HS-27A (cell line): ENCODE data around the gene FMNL2.

Experiments
- DNase-seq: peaks from one replicate; pipeline ENCODE4 v3.0.0-alpha.2; 2012; ENCODE audit warnings: low read depth, missing footprints

Gene FMNL2

DNA sequence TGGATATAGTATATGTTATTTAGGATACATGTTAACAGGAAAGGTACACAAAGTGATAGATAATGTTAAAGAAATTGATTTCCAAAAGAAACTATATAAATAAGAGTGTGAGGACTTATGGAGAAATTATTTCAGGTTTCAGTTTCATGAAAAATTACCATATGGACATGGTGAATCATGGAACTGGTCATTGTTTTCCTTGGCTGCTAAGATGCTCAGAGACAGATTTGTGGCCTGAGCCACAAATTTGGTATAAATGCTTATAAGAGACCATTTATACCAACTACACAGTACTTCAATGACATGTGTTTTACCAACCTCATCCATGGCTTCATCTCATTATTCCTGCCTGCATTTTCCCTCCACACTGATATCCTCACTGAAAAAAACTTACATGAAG lies 188.1 kb downstream of the FMNL2 start:
- DNase-seq = no peak

DNA sequence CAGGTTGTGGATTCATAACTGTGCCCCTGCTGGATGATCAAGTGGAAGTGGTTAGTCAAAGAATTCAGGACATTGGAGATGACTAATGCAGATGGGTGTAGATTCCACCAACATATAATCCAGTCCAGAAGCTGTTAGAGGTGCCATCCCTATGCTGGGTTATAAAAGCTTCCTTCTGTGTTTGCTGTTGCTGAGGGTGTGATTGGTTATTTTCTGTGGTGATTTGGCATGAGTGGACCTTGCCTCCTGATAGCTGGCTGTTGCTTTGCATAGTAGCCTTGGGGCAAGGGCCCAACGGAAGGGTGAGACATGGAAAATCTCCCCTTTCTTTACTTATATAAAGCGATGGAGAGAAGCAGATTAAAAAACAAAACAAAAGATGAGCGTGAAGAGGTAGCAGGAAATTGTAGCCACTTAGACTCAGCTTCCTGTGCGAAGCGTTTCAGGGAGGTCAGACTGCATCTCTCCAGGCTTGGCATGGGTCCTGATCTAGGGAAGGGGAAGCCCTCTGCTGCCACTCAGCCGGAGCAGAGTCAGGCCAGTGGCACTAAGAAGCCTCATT lies 190.4 kb downstream of the FMNL2 start:
- no peak for DNase-seq

DNA sequence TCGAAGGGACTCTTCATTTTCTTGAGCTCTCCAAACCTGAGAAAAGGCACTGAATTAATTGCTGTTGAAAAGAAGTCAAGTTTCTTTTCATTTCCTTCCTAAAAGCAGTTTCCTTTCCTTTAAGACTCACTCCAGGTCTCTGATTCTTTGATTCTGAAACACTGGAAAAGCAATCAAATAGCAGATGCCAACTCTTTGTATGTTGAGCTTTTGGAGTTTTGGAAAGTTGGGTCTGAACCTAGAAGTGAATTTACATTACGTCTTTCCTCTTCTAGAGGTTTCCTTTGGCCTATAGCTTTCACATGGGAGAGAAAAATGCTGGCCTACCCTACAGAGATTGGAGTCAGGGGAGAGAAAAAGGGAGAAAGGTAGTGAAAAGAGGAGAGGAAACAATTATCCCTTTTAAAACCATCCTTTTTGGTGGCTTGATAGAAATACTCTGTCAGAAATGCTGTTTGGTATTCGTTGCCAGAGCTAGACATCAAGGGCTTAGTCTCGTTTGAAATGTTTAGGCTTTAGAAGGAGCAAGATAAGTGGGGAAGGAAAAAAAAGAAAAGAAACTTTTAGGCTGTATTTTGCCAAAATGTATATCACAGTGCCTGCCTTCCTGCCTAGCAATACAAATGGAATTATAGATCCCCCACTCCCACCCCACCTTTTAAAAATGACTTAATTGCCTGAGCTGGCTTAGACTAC lies 194.6 kb downstream of the FMNL2 start:
- no peak for DNase-seq

DNA sequence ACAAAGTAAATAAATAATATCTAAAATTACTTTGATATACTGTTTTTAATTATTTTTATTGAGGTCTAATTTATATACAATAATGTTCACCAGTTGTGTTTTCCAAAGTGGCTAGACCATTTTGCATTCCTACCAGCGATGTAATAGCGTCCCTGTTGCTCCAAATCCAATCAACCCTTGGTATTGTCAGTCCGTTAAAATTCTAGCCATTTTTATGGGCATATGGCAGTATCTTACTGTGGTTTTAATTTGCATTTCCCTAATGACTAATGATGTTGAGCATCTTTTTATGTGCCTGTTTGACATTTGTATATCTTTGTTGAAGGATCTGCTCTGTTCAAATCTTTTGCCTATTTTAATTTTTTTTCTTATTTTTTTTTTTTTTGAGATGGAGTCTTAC lies 197.3 kb downstream of the FMNL2 start:
- DNase-seq = no peak

DNA sequence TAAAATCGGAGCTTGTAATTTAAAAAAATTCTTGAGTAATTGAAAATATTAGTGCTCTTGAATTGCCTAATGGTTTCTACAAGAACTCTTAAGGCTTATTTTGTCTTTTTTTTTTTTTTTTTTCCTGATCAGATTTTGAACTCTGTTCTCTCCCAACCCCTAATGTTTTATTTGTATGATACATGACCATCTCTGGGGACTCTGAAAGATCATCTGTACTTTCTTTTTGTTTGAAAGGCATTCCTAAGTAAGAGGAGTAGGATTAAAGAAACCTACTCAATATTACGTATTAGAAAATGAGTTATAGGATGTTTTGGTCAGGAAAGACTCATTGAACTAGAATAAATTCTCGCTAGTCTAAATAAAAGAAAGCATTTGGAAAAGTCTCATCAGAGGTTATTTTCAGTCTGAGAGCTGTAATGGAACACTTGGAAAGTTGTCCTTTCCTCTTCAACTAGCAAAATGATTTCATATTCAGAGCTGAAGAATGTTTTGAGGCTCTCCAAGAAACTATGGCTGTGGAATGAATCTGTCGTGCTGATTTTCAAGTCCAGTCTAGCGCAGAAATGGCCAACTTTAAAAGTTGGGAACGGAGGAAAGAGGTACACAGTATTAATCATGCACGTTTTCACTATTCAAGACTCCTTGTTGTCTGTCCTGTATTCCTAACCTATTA lies 199.6 kb downstream of the FMNL2 start:
- no peak for DNase-seq

DNA sequence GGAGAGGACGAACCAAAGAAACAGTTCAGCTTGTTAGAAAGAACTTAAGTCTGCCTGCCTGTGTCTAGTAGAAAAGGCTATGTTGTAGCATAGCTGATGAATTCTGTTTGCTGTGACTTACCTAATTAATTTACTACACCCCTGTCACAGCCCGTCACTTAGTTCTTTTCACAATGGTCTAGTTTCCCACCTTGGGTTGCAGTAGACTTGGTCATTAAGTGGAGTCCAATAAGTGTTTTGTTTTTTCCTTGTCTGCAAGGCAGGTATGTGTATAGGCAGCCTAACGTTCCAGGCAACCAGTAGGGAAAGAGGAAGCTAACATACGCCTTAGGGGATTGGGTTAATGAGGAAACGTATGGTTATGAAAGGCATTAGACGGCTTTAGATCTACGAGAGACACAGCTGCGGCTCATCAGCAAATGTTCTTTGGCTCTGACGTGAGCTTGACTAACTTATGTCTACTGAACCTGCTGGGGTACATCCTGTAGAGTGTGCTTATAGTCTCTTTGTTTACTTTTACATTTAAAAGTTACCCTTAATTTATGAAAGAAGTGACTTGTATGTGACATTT lies 202.2 kb downstream of the FMNL2 start:
- DNase-seq = no peak

DNA sequence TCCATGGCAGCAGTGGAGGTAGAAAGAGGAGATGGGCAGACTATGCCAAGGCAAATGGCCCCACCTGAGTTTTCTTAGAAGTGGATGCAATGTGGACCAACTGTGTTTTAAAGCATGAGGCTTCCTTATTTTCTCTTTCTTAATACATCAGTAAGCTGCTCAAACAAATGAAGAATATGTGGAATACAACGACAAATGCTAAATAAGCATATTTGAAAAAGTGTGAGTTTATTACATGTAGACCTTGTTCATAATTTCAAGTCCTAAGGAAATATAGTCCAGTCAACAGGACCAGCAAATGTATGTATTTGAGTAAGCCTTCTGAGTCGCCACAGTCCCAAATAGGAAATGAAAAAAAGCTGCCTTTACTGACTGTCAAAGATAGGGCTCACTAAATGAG lies 204.4 kb downstream of the FMNL2 start:
- no peak for DNase-seq

DNA sequence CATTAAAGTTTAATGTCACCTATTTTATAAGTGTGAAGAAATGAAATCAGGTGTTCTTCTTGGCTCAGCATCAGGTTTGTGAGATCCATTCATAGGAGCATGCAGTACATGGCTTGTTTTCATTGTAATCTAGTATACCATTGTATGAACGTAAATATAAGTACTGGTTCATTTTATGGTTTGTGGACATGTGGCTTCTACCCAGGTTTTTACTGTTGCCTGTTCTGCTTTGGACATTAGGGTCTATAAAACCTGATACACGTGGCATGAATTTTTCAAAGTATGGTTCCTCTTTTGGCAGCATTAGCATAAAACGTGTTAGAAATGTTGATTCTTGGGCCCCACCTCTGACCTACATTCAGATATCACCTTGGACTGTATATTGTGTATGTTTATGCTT lies 206.7 kb downstream of the FMNL2 start:
- DNase-seq = no peak

DNA sequence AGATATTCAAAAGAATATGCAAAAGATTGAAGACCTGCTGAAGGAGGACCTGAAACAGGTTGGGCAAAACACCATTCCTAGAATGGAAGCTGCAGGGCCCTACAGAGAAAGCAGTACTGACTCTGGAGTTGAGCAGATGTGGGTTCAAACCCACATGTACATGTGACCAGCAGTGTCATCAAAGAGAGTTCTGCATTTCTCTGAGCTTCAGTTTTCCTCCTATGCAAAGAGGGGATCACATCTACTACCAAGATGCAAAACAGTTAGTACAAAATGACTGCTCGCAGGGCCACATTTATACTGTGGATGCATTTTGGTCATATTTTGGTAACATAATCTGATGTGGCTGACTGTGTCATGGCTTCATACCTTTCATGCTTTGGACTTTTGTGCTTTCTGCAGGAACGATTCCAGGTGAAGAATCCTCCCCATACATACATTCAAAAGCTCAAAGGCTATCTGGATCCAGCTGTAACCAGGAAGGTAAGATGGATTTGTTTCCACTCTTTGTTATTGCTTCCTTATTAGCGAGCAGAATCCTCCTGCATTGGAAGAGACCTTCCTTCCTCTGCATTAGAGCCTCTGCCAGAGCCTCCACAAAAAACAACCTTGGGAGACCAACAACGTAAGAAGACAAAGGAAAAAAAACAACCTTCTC lies 207.5 kb downstream of the FMNL2 start:
- DNase-seq = no peak

DNA sequence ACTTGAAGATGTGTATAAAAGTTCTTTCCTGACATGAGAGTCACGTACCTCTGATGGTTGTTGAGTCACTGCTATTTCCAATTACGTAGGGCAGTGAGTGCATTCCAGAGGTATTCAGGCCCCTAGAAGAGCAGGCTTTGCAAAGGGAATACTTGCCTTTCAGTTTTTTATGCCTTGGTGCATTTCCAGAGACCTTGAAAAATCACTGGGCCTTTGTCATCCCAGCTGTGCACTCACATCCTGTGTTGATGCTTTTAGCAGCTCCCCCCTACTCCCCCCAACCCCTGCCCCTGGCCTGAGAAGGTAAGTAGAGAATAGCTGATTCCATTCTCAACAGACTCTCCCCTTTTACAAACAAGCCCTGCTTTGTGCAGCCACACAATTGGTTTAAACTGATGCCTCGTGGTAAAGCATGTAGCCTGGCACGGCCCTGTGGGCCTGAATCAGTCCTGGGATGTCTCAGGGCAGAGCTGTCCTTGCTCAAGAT lies 208.1 kb downstream of the FMNL2 start:
- DNase-seq = no peak

DNA sequence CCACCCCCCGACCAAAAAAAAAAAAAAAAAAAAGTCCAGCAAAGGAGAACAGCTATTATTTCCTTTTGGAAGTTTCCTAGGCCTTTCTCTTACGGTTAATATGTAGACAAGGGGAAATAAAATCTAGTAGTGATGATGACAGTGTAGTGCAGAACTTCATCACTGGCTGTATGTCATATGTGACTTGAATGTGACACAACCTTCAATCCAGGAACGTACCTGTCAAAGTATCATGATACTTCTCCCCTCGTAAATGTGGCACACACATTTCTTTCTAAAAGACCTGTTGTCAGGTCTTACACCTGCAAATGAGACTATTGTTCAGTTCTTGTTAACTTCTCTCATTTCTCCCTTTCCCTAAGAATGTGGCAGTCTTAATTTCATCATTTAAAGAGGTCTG lies 208.7 kb downstream of the FMNL2 start:
- no peak for DNase-seq

DNA sequence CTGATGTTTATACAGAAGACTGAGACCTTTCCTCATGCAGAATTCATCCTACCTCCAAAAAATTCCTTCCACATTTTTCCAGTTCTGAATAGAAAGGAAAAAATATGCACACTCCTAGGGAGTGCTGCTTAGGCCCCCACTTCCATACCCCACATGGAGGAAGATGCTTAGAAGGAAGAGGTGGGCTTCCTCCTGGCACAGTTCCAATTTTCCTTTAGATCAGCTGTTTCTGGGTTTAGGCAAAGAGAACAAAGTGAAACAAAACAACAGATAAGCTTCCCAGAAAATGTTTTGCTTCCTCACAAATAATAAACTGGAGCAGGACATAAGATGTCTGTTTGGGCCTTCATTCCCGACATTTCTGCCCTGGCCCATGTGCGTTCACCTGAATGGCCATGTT lies 209.7 kb downstream of the FMNL2 start:
- no peak for DNase-seq

DNA sequence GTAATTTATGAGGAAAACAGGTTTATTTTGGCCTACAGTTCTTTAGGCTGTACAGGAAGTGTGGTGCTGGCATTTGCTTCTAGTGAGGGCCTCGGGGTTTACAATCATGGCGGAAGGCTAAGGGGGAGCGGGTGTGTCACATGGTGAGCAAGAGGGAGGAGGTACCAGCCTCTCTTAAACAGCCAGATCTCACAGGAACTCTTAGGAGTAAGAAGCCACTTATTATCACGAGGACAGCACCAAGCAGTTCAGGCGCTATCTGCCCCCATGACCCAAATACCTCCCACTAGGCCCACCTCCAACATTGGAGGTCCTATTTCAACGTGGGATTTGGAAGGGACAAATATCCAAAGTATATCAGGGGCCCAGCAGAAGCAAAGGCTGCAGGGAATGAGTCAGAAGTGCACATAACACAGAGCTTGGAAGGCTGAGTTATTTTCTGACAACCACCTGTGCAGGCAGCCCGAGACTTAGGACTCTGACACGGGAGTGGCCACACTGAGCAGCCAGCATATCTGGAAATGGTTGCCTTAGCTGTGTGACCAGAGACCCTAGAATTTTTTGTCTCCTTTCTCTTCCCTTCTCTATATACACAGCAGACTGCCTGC lies 211.4 kb downstream of the FMNL2 start:
- DNase-seq = no peak

DNA sequence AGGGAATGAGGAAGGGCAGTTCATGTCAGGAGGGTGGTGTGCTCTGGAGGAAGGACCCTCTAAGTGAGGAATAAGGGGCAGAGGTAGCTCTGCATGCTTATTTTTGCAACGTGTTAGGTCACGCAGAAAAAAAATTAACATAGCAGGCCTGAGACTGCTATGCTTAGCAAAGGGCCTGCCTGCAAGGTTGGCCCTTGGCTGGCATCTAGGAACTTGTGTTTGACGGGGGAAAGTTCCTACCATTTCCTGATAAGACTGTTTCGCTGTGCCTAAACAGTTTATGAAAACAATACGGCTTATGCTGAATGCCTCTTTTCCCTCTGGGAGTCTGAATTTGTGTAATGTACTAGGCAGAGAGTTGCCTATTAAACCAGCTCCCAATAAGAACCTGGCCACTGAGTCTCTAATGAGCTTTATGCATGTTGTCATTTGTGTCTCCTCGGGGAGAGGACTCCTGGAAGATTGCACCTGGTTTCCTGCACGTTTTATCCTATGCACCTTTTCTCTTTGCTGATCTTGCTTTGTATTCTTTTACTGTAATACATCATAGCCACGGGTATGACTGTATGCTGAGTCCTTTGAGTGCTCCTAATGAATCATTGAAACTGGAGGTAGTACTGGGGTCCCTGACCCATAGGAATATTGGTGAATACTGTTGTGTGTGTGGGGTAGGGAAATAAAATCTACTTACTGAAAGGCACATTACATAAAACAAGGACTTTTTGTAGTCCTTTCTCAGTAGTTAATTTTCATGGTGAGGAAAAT lies 213.3 kb downstream of the FMNL2 start:
- no peak for DNase-seq

DNA sequence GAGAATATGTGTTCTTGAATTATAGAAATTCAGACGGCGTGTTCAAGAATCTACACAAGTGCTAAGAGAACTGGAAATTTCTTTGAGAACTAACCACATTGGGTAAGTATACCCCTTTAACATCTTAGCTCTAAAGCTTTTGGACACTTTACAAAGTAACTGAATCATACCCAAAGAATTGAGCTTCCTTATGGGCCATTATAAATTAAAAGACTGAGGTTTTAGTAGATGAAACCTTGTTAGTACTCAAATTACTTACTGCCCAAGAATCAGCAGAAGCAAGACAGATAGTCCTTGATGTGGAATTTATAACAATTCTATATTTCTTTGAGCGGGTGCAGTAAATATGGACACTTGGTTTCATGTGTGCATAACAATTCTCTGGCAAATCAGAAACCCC lies 214.0 kb downstream of the FMNL2 start:
- no peak for DNase-seq

DNA sequence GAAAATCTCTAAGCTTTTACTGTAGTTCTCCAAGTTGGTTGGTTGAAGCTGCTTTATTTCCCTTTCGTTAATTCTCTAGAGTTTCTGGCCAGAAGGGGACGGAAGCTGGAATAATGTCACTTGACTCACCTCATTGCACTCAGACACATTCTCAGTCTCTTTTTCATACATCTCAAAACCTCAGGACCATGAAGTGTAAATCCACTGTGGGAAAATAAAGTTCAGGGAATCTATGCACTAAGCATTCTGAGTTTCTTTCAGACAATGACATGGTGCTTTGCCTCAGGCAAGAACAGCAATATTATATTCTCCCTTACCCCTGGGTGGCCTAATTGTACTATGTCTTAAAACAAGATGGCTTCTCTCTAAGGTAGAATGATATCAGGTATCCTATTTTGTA lies 214.4 kb downstream of the FMNL2 start:
- DNase-seq = no peak

DNA sequence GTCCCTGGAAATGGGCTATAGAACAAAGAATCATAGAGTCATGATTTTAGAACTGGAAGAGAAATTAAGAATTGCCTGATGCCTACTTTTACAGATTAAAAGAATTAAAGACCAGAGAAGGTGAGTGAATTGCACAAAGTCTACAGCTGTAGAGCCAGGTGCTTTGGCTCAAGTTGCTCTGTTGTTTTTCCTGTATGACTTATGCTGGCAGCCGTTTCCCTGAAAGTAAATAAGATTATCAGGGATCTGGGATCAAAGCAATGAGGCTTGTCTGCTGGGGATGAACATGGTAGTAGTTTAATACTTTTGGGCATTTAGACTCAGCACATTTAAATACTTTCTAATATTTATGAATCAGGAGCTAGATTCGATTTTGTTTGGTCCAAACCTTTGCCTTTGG lies 215.4 kb downstream of the FMNL2 start:
- DNase-seq = no peak

DNA sequence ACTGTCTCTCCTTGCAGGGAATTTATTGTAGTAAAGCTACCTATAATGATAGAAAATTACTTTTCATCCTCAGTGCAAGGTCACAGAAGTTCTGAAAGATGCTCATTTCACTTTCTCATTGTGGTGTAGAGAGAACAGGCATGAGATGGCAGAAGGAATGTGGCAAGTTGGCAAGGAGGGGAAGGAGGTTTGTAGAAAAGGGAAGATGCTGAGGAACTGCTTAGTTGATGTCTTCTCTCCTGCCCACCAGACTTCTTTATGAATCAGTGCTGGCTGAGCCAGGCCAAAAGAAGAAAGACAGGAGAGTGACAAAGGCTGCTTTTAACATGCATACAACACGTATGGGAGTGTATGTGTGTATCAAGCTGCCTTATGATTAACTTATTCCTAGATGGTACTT lies 217.9 kb downstream of the FMNL2 start:
- DNase-seq = no peak

DNA sequence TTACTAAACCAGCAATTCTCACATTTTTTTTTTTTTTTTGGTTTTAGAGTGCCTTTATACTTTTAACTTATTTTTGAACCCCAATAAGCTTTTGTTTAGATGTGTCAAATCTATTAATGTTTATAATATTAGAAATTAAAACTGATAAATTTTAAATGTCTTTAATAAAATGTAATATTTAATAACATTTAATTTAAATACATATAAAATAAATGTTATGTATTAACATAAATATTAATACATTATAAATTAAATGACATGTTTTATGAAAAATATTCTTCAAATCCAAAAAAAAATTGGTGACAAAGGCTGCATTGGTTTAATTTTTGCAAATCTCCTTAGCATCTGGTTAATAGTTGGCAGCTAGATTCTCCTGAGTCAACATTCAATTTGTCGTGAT lies 218.5 kb downstream of the FMNL2 start:
- no peak for DNase-seq

DNA sequence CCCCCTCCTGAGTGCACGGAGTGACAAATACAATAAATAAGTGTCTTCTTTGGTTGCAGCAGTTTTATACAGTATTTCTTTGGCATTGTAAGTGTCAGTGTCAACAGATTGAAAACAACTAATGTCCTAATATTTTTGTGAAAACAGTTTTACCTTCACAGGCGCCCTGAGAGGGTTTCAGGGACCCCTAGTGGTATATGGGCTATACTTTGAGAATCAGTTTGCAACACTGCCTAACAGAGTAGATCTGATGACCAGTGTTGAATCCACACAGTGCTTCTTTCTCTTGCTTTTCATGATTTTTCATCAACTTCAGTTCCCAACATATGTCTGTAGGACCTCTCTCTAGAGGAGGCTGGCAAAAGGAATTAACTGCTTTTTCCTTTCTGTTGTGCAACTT lies 220.1 kb downstream of the FMNL2 start:
- no peak for DNase-seq

DNA sequence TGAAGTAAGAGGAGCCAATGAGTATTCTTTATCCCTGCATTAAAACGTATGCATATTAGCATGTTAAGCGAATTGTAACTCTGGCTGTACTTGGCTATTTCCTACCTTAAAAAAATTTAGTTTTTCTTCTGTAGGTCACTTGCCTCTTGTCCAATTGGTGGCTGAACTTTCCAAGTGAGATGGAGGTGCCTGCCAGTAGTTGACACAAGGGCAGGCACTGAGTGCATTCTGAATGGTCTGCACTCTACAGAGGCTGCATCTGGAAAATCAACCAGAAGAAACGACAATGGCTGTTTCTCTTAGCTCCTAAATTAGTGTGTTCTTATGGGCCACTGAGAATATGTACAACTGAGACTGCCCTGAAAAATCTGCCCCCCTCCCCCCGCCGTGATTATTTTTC lies 221.5 kb downstream of the FMNL2 start:
- DNase-seq = no peak
